GM19468 (cell line): ENCODE data around the gene ATRN.
"Not testable (repeated sequence)": the region's sequence is repeated elsewhere in the genome, so short reads cannot be mapped to it uniquely, and the experiment has no call there.

Experiments used
- ATAC-seq: cut with Tn5 transposase; IDR thresholded peaks from one replicate; pipeline ENCODE4 v1.9.1; 2021; ENCODE audit warnings: mild to moderate bottlenecking, moderate library complexity, moderate number of reproducible peaks; ENCODE audit not compliant: unreplicated experiment; ENCODE audit errors: extremely low read depth

ATRN gene

DNA sequence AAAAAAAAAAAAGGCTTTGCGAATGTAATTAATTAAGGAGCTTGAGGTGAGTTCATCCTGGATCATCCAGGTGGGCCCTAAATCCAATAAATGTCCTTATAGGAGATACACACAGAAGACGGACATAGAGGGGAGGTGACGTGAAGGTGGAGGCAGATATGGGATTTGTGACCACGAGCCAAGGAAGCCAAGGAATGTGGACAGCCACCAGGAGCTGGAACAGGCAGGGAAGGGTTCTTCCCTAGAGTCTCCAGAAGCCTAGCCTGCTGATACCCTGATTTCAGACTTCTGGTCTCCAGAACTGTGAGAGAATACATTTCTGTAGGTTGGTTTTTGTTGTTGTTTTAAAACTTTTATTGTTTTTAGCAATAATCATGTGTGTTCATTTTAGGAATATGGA lies 6.7 kb upstream of the ATRN start:
- no peak for ATAC-seq

GRCh38 chr20:3465301-3465700 lies 5.5 kb upstream of the ATRN start:
- no peak for ATAC-seq

DNA sequence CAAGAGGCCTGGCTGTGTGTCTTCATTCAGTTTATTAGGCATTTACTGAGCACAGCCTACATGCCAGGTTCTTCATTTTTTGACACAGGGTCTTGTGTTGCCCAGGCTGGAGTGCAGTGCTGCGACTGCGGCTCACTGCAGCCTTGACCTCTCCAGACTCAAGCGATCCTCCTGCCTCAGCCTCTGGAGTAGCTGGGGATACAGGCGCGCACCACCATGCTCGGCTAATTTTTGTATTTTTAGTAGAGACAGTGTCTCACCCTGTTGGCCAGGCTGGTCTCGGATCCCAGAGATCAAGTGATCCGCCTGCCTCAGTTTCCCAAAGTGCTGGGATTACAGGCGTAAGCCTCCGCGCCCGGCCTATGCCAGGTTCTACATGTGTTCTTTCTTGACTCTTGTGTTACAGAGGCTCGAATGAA lies 601 bp upstream of the ATRN start:
- ATAC-seq, result no peak

DNA sequence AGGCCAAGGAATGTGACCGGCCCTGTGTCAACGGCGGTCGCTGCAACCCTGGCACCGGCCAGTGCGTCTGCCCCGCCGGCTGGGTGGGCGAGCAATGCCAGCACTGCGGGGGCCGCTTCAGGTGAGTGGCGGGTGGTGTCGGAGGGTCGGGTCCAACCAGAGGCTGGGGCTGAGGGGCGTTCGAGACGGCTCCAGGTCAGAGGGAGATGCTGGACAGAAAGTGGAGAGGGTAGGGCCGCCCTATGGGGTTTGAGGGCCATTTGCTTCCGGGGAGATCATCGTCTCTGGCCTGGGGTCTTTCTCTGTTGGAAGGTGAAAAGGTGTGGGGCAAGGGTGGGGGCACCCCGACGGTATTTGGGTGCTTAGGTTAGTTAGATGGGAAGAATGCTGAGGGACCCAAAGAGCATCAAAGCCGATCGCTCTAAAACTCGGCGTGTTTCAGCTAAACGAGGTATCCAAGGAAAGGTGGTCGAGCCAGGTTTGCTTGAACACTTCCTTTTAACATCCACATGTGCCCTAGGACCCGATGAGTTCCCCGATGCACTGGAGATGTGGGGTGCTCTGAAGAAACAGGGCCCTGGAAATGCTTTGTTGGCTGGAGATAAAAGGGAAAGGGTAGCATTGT lies 691 bp downstream of the ATRN start:
- no peak for ATAC-seq

GRCh38 chr20:3472105-3472504 lies 1.3 kb downstream of the ATRN start:
- no peak for ATAC-seq

DNA sequence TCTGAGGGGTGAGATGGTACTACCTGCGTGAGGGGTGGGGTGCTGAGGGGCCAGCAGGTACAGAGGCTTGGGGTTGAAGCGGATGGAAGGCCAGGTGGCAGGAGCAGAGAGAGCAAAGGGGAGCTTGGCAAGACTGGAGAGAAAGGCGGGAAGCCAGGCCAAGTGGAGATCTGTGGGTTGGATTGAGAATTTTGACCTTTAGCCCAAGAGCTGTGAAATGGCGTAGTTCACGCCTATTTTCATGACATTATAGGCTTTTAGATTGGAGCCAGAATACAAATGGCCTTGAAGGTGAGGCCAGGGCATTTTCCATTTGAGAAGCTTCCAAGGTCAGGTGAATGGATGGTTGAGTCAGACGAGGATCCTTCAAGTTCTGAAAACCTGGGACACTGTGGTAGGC lies 2.5 kb downstream of the ATRN start:
- no peak for ATAC-seq

DNA sequence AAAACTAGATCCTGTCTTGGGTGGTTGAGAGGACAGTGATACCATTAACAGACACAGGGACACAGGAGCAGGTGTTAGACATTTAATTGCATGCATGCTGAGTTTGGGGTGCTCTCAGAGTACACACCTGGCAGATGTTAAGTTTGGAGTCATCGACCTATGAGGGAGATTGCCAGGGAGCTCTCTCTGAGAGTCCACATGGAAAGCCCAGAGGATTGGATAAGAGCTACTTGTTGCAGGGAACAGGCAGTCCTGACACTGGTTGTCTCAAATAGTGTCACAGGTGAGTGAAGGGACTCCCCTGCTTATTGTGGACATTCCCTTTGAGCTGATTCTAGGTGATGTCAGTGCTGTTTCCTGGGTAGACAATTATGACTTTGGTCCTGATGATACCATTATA lies 3.1 kb downstream of the ATRN start:
- ATAC-seq, result no peak

DNA sequence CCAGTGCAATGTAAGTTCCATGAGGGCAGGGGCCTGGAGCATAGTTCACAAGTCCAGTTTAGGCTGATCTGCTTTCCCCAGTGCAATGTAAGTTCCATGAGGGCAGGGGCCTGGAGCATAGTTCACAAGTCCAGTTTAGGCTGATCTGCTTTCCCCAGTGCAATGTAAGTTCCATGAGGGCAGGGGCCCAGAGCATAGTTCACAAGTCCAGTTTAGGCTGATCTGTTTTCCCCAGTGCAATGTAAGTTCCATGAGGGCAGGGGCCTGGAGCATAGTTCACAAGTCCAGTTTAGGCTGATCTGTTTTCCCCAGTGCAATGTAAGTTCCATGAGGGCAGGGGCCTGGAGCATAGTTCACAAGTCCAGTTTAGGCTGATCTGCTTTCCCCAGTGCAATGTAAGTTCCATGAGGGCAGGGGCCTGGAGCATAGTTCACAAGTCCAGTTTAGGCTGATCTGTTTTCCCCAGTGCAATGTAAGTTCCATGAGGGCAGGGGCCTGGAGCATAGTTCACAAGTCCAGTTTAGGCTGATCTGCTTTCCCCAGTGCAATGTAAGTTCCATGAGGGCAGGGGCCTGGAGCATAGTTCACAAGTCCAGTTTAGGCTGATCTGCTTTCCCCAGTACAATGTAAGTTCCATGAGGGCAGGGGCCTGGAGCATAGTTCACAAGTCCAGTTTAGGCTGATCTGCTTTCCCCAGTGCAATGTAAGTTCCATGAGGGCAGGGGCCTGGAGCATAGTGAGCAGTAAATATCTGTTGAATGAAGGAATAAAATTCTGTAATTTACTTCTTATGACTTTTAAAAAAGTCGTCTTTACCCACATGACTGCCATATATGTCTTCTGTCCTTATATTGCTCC lies 6.4 kb downstream of the ATRN start:
- not testable (repeated sequence) for ATAC-seq

GRCh38 chr20:3477861-3478544 lies 7.2 kb downstream of the ATRN start:
- no peak for ATAC-seq

- ATAC-seq, result no peak
Observed at GRCh38 chr20:3479025-3479424, 8.2 kb downstream of the ATRN start.

- ATAC-seq, result no peak
Observed at GRCh38 chr20:3479759-3480615, 9.2 kb downstream of the ATRN start.

DNA sequence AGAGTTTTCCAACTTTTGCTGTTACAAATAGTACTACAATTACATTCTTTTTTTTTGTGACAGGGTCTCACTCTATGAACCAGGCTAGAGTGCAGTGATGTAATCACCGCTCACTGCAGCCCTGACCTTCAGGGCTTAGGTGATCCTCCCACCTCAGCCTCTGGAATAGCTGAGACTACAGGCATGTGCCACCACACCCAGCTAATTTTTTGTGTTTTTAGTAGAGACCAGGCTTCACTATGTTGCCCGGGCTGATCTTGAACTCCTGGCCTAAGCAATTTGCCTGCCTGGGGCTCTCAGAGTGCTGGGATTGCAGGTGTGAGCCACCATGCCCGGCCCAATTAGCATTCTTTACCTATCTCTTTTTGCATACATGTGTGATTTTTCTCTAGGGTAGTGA lies 12.5 kb downstream of the ATRN start:
- no peak for ATAC-seq

- no peak for ATAC-seq
Observed at GRCh38 chr20:3483784-3484183, 13.0 kb downstream of the ATRN start.

DNA sequence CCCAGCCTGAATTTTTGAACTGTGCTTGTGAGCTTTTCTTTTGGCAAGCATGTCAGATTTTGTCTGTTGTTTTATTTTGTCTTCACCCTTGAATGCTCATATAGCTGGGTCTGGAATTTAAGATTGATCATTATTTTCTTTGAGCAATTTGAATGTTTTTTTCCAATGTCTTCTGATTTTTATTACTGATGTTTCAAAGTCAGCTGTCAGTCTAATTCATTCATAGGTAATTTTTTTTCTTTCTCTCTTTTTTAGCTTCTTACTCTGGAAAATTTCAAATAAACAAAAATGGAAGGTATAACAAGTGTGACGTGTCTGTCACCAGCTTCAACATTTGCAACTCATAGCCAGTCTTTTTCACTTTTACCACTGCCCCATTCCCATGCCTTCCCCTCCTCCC lies 15.1 kb downstream of the ATRN start:
- no peak for ATAC-seq

GRCh38 chr20:3486850-3487249 lies 16.0 kb downstream of the ATRN start:
- ATAC-seq, result no peak

DNA sequence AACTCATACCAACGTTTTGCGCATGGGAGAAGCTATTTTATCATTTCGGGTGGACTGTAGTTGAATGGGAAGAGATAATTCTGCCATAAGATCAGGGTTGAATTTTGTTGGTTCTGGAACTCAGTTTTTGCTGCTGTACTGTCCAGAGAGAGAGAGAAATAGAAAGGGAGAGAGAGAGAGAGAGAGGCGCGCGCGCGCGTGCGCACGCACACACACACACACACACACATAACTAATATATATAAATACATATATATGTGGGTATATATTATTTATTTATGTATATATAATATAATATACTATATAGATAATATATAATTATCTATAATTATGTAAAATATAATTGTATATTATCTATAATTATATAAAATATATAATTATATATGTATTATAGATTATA lies 21.9 kb downstream of the ATRN start:
- no peak for ATAC-seq

DNA sequence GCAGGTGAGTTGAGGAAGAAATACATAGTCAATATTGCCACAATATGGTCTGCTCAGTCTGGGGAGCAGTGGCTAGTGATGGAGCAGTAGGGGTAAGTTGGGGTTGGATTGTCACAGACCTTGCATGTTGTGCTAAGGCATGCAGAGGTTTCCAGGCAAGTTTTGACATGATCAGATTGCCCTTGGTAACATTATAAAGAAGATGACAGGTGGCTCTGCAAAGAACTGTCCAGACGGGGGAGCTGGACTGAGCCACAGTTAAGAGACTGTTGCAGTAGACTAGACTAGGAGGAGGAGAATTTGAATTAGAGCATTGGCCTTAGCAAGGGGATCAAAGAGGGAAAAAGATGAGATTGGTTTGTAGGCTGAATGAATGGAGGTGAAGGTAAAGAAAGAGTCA lies 23.4 kb downstream of the ATRN start:
- ATAC-seq, result no peak

GRCh38 chr20:3502878-3503277 lies 32.1 kb downstream of the ATRN start:
- no peak for ATAC-seq

- no peak for ATAC-seq
Observed at GRCh38 chr20:3505148-3505547, 34.3 kb downstream of the ATRN start.

GRCh38 chr20:3509064-3509463 lies 38.2 kb downstream of the ATRN start:
- no peak for ATAC-seq
